IMR-90 (cell line): ENCODE results near the gene DUOX2. TPM values are rescaled to one million over a fixed set of nuclear protein-coding genes. Genes with fewer than 3 reads are reported as not detected.

Source experiments
- ATAC-seq: fragments of 200-7000 bp; cut with Tn5 transposase; 2 replicates; pipeline ENCODE4 v1.9.1; 2020; ENCODE audit warnings: low read depth, mild to moderate bottlenecking, moderate library complexity
- BruUV-seq: library from RNA; stranded (reverse); fragments of 400-500 nt; replicated peaks from 2 replicates; lab custom pipeline; 2021; lab: Mats Ljungman, UMichigan
- CTCF ChIA-PET: fragments of 300-600 bp; formaldehyde crosslinking; extraction: SDS; loops from one replicate; lab custom pipeline; 2021; ENCODE audit warnings: antibody characterized with exemption; lab: Yijun Ruan, JAX
- POLR2A ChIA-PET: fragments of 300-600 bp; sonication (Branson Sonifier 250); formaldehyde crosslinking; loops from one replicate; lab custom pipeline; 2022; ENCODE audit warnings: antibody characterized with exemption; ENCODE audit not compliant: unreplicated experiment; lab: Charles Lee
- DNase-seq: peaks from one replicate; pipeline ENCODE4 v3.0.0; 2013
- H2AFZ ChIP-seq: replicated peaks from 2 replicates; pipeline ENCODE3; 2013; ENCODE audit warnings: low read length, mild to moderate bottlenecking; ENCODE audit not compliant: poor library complexity
- H2AK5ac ChIP-seq: 2 replicates; pipeline ENCODE4 v1.6.1; 2013; ENCODE audit warnings: low read depth, low read length, inconsistent platforms
- H2AK9ac ChIP-seq: replicated peaks from 2 replicates; pipeline ENCODE3; 2013; ENCODE audit warnings: mild to moderate bottlenecking, low read depth, low read length, moderate library complexity; ENCODE audit not compliant: poor library complexity
- H2BK120ac ChIP-seq: 2 replicates; pipeline ENCODE4 v1.6.1; 2013; ENCODE audit warnings: low read depth, low read length, inconsistent platforms
- H2BK15ac ChIP-seq: 3 replicates; pipeline ENCODE4 v1.6.1; 2013; ENCODE audit warnings: low read depth, low read length, inconsistent platforms
- H2BK20ac ChIP-seq: 2 replicates; pipeline ENCODE4 v1.6.1; 2013; ENCODE audit warnings: low read depth, mild to moderate bottlenecking, inconsistent platforms, low read length, moderate library complexity
- H2BK5ac ChIP-seq: 2 replicates; pipeline ENCODE4 v1.6.1; 2013; ENCODE audit warnings: mild to moderate bottlenecking, low read depth, low read length, inconsistent platforms; ENCODE audit not compliant: poor library complexity, severe bottlenecking
- H3K14ac ChIP-seq: replicated peaks from 2 replicates; pipeline ENCODE4 v1.6.1; 2013; ENCODE audit warnings: low read depth, low read length, inconsistent platforms
- H3K18ac ChIP-seq: 2 replicates; pipeline ENCODE4 v1.6.1; 2013; ENCODE audit warnings: low read depth, low read length, control low read depth
- H3K23ac ChIP-seq: 2 replicates; pipeline ENCODE4 v1.6.1; 2013; ENCODE audit warnings: low read depth, low read length, inconsistent platforms
- H3K27ac ChIP-seq: 2 replicates; pipeline ENCODE4 v1.5.1; 2013; ENCODE audit warnings: mild to moderate bottlenecking, control low read depth, low read length; ENCODE audit not compliant: insufficient read depth
- H3K27me3 ChIP-seq: 2 replicates; pipeline ENCODE4 v1.6.1; 2013; ENCODE audit warnings: low read length; ENCODE audit not compliant: control insufficient read depth, insufficient read depth
- H3K36me3 ChIP-seq: 2 replicates; pipeline ENCODE4 v1.6.1; 2013; ENCODE audit warnings: low read length, mixed read lengths; ENCODE audit not compliant: control insufficient read depth, insufficient read depth
- H3K4ac ChIP-seq: 2 replicates; pipeline ENCODE4 v1.6.1; 2013; ENCODE audit warnings: low read depth, low read length, inconsistent platforms
- H3K4me1 ChIP-seq: 2 replicates; pipeline ENCODE4 v1.6.1; 2013; ENCODE audit warnings: low read length, mixed read lengths; ENCODE audit not compliant: control insufficient read depth, insufficient read depth
- H3K4me2 ChIP-seq: 2 replicates; pipeline ENCODE4 v1.6.1; 2013; ENCODE audit warnings: low read depth, mild to moderate bottlenecking, control low read depth, low read length, moderate library complexity
- H3K4me3 ChIP-seq: 2 replicates; pipeline ENCODE4 v1.5.1; 2013; ENCODE audit warnings: low read depth, mild to moderate bottlenecking, control low read depth, low read length, moderate library complexity; ENCODE audit not compliant: insufficient read depth
- H3K56ac ChIP-seq: 2 replicates; pipeline ENCODE4 v1.6.1; 2013; ENCODE audit warnings: low read length, inconsistent platforms; ENCODE audit not compliant: insufficient read depth; ENCODE audit errors: extremely low read depth
- H3K79me1 ChIP-seq, 2 experiments: 2 replicates each; pipeline ENCODE4 v1.6.1; 2013; ENCODE audit warnings: low read length in 2 of 2, inconsistent platforms in 1 of 2, low read depth in 1 of 2
- H3K9ac ChIP-seq: 2 replicates; pipeline ENCODE4 v1.6.1; 2013; ENCODE audit warnings: low read depth, low read length, control low read depth
- H3K9me1 ChIP-seq: 2 replicates; pipeline ENCODE4 v1.6.1; 2013; ENCODE audit warnings: low read length, inconsistent platforms; ENCODE audit not compliant: insufficient read depth
- H3K9me3 ChIP-seq: 2 replicates; pipeline ENCODE4 v1.6.1; 2013; ENCODE audit warnings: low read length; ENCODE audit not compliant: control insufficient read depth, insufficient read depth
- H4K20me1 ChIP-seq: 2 replicates; pipeline ENCODE4 v1.6.1; 2013; ENCODE audit warnings: low read length, inconsistent platforms; ENCODE audit not compliant: insufficient read depth
- H4K5ac ChIP-seq: 2 replicates; pipeline ENCODE4 v1.6.1; 2013; ENCODE audit warnings: mild to moderate bottlenecking, low read depth, low read length, control low read depth
- H4K8ac ChIP-seq, 2 experiments: 2 replicates each; pipeline ENCODE4 v1.6.1; 2013; ENCODE audit warnings: low read depth in 2 of 2, low read length in 2 of 2, control low read depth in 1 of 2, inconsistent platforms in 1 of 2
- H4K91ac ChIP-seq: 2 replicates; pipeline ENCODE4 v1.6.1; 2013; ENCODE audit warnings: low read depth, low read length, inconsistent platforms; ENCODE audit not compliant: insufficient read depth
- BHLHE40 ChIP-seq: fragments of 150-350 bp; IDR thresholded peaks from 2 replicates; pipeline ENCODE4 v1.6.1; 2016; ENCODE audit warnings: mild to moderate bottlenecking, low read depth, low read length
- CEBPB ChIP-seq: IDR thresholded peaks from 2 replicates; pipeline ENCODE4 v1.6.1; 2012; ENCODE audit warnings: low read depth, low read length, improper control_type of control experiment
- FOS ChIP-seq: fragments of 150-350 bp; IDR thresholded peaks from 2 replicates; pipeline ENCODE4 v1.6.1; 2016; ENCODE audit warnings: low read depth, low read length
- MAFK ChIP-seq: IDR thresholded peaks from 2 replicates; pipeline ENCODE4 v1.6.1; 2012; ENCODE audit warnings: low read depth, low read length, improper control_type of control experiment
- POLR2A ChIP-seq: IDR thresholded peaks from 2 replicates; pipeline ENCODE4 v1.6.1; 2012; ENCODE audit warnings: mild to moderate bottlenecking, low read depth, low read length
- RAD21 ChIP-seq: IDR thresholded peaks from 2 replicates; pipeline ENCODE4 v1.6.1; 2012; ENCODE audit warnings: low read length, improper control_type of control experiment
- RCOR1 ChIP-seq: IDR thresholded peaks from 2 replicates; pipeline ENCODE4 v1.6.1; 2012; ENCODE audit warnings: mild to moderate bottlenecking, low read length, improper control_type of control experiment; ENCODE audit not compliant: insufficient replicate concordance
- SMC3 ChIP-seq: fragments of 150-350 bp; IDR thresholded peaks from 2 replicates; pipeline ENCODE4 v1.6.1; 2016; ENCODE audit warnings: low read depth, mild to moderate bottlenecking, antibody characterized with exemption, low read length, moderate library complexity
- WGBS, 2 experiments: methylation state at CpG; one replicate each; pipeline versions ENCODE4 v1.1.5 to v1.1.7; 2013; ENCODE audit warnings: missing lambda C conversion rate in 2 of 2; ENCODE audit not compliant: insufficient read length in 1 of 2; ENCODE audit errors: extremely low coverage in 2 of 2; 5-methylcytosine and 5-hydroxymethylcytosine counted together
- dilution Hi-C: fragments of 300-500 bp; cut with HindIII; formaldehyde crosslinking; loops from one replicate; pipeline ENCODE4 v1.14.3; 2018; ENCODE audit warnings: low sequenced_read_pairs; ENCODE audit not compliant: unreplicated experiment
- in situ Hi-C: fragments of 300-500 bp; cut with MboI; formaldehyde crosslinking; loops from 3 replicates; pipeline ENCODE4 v1.14.3; 2019; ENCODE audit warnings: low sequenced_read_pairs, inconsistent platforms, mixed read lengths
- intact Hi-C: fragments of 100-400 bp; cut with micrococcal nuclease; formaldehyde crosslinking; loops from 2 replicates; pipeline ENCODE4 v1.10.0; 2022
- polyA plus RNA-seq, 3 experiments: library from polyadenylated mRNA; depleted of rRNA; stranded (reverse); fragments of >200 nt; gene quantifications; 2 replicates each; pipeline ENCODE4 v1.2.3, GENCODE V29; 2012; ENCODE audit warnings: low replicate concordance in 1 of 3
- total RNA-seq: library from RNA; depleted of rRNA; stranded (reverse); fragments of >200 nt; gene quantifications from 2 replicates; pipeline ENCODE4 v1.2.3, GENCODE V29; 2012

Gene DUOX2
- total and polyA plus RNA-seq, 2 of the 4 experiments (the other 2 are of a cell fraction), result not detected

GRCh38 chr15:45121706-45122417 is 7.9 kb upstream of the DUOX2 start:
- POLR2A ChIA-PET, result no interaction called here
- no peak overlapping the region for H3K4me3 ChIP-seq

More at GRCh38 chr15:45121706-45122417, 7.9 kb upstream of the DUOX2 start:
- Histone ChIP-seq H2AK5ac (no peak overlapping the region), H4K91ac (no peak overlapping the region), H3K4ac (no peak overlapping the region), H3K79me1 (no peaks in the 10 kb centered on the region), H4K8ac (no peak overlapping the region), H2BK15ac (no peak overlapping the region), H4K5ac (no peak overlapping the region), H3K9me1 (no peaks in the 10 kb centered on the region), H2BK20ac (no peak overlapping the region), H3K27ac (no peak overlapping the region), H3K14ac (no peak overlapping the region), H3K56ac (no peak overlapping the region), H3K4me2 (peak overlapping the region; percentile 3; the same call in 1 of the 2 replicates), H3K4me1 (peaks cover 3% of the 10 kb centered on the region), H3K18ac (no peak overlapping the region), H3K23ac (no peak overlapping the region), H3K36me3 (no peaks in the 10 kb centered on the region), H2BK5ac (no peak overlapping the region), H2AFZ (peak overlapping the region; percentile 77), H3K9me3 (no peaks in the 10 kb centered on the region), H3K27me3 (peaks cover 25% of the 10 kb centered on the region), H4K20me1 (no peaks in the 10 kb centered on the region), H3K9ac (no peak overlapping the region), H2BK120ac (no peak overlapping the region), H2AK9ac (no peak overlapping the region)
- ATAC-seq, result peak; percentile 56
- TF ChIP-seq BHLHE40 (peak; percentile 68), SMC3 (no peak), FOS (peak; percentile 59), RAD21 (no peak), RCOR1 (no peak), CEBPB (peak; percentile 47; the same call in 1 of the 2 replicates), MAFK (no peak), POLR2A (no peak)
- no TSS peak for BruUV-seq
- peak; percentile 89 for DNase-seq
- WGBS, 2 experiments, result no CpG with 5 or more reads among the region's 9 CpGs
- CTCF ChIA-PET, result interaction anchor here (0.9 to 1.1 kb wide), 2 partner anchors 25 to 336 kb away, joined by 3 read pairs; no protein-coding TSS in a partner anchor
- intact Hi-C loops, result no loop called here
- in situ Hi-C loops, result no loop called here
- dilution Hi-C loops, result no loop called here
